Loucy (cell line): ENCODE data around the gene SERPINA12.
"Not testable (repeated sequence)": the region's sequence is repeated elsewhere in the genome, so short reads cannot be mapped to it uniquely, and the experiment has no call there.

Source experiments
- H2AFZ ChIP-seq: fragments of 200-600 bp; sonication (generic); 2 replicates; pipeline ENCODE4 v1.6.0; 2016; ENCODE audit warnings: antibody characterized with exemption, mild to moderate bottlenecking, low read length, moderate library complexity
- H3F3A ChIP-seq: fragments of 200-600 bp; 2 replicates; pipeline ENCODE4 v1.6.0; 2016; ENCODE audit warnings: antibody characterized with exemption, low read depth, mild to moderate bottlenecking
- H3K27me3 ChIP-seq: fragments of 200-600 bp; sonication (generic); 2 replicates; pipeline ENCODE4 v1.6.1; 2014; ENCODE audit warnings: low read length, mild to moderate bottlenecking; ENCODE audit not compliant: insufficient read depth, poor library complexity, severe bottlenecking
- H3K36me3 ChIP-seq: fragments of 200-600 bp; sonication (generic); 2 replicates; pipeline ENCODE4 v1.6.1; 2016; ENCODE audit warnings: low read length; ENCODE audit not compliant: insufficient read depth
- H3K4me1 ChIP-seq: fragments of 200-600 bp; sonication (generic); 2 replicates; pipeline ENCODE4 v1.5.1; 2014; ENCODE audit warnings: low read length, mild to moderate bottlenecking; ENCODE audit not compliant: insufficient read depth, poor library complexity, severe bottlenecking
- H3K4me2 ChIP-seq: fragments of 200-600 bp; sonication (generic); 2 replicates; pipeline ENCODE4 v1.6.0; 2014; ENCODE audit warnings: antibody characterized with exemption, low read length, low read depth, mild to moderate bottlenecking; ENCODE audit not compliant: poor library complexity, severe bottlenecking
- H3K4me3 ChIP-seq: fragments of 200-600 bp; sonication (generic); 2 replicates; pipeline ENCODE4 v1.5.1; 2014; ENCODE audit warnings: low read length, mild to moderate bottlenecking, mixed read lengths; ENCODE audit not compliant: poor library complexity, severe bottlenecking
- H3K79me2 ChIP-seq: fragments of 200-600 bp; sonication (generic); 2 replicates; pipeline ENCODE4 v1.6.1; 2014; ENCODE audit warnings: low read length; ENCODE audit not compliant: insufficient read depth
- H3K9ac ChIP-seq: fragments of 200-600 bp; sonication (generic); 2 replicates; pipeline ENCODE4 v1.6.0; 2014; ENCODE audit warnings: mild to moderate bottlenecking, low read depth, low read length, moderate library complexity; ENCODE audit not compliant: poor library complexity, severe bottlenecking
- H3K9me2 ChIP-seq: fragments of 200-600 bp; sonication (generic); replicated peaks from 2 replicates; pipeline ENCODE4 v1.6.1; 2016; ENCODE audit warnings: low read depth, low read length, mixed read lengths
- H3K9me3 ChIP-seq: fragments of 200-600 bp; sonication (generic); 2 replicates; pipeline ENCODE4 v1.6.1; 2014; ENCODE audit warnings: mild to moderate bottlenecking, antibody characterized with exemption, low read length, low read depth; ENCODE audit not compliant: insufficient read depth
- H4K20me1 ChIP-seq: fragments of 200-600 bp; sonication (generic); 2 replicates; pipeline ENCODE4 v1.6.0; 2014; ENCODE audit warnings: antibody characterized with exemption, low read length, mild to moderate bottlenecking; ENCODE audit not compliant: insufficient read depth, poor library complexity, severe bottlenecking
- CTCF ChIP-seq: fragments of 200-600 bp; sonication (generic); conservative IDR thresholded peaks from 2 replicates; pipeline ENCODE4 v1.5.1; 2014; ENCODE audit warnings: mild to moderate bottlenecking, antibody characterized with exemption, low read length
- EZH2phosphoT487 ChIP-seq: fragments of 200-600 bp; IDR thresholded peaks from 2 replicates; pipeline ENCODE4 v1.6.1; 2018; ENCODE audit warnings: antibody characterized with exemption, mild to moderate bottlenecking, moderate library complexity, borderline replicate concordance

The SERPINA12 gene

GRCh38 chr14:94483729-94484275, 25.5 kb downstream of the SERPINA12 start:
- Histone ChIP-seq H3K4me2 (no peak overlapping the region), H2AFZ (no peak overlapping the region), H3K27me3 (no peaks in the 10 kb centered on the region), H3K9ac (no peak overlapping the region), H3K79me2 (no peaks in the 10 kb centered on the region), H3K4me3 (no peak overlapping the region), H3K4me1 (no peaks in the 10 kb centered on the region), H3F3A (no peaks in the 10 kb centered on the region), H4K20me1 (no peaks in the 10 kb centered on the region), H3K9me3 (no peaks in the 10 kb centered on the region), H3K9me2 (no peaks in the 10 kb centered on the region), H3K36me3 (no peaks in the 10 kb centered on the region)
- TF ChIP-seq EZH2phosphoT487 (no peak), CTCF (no peak)

GRCh38 chr14:94483071-94483451, 26.2 kb downstream of the SERPINA12 start:
- no peaks in the 10 kb centered on the region for H3F3A ChIP-seq
- H2AFZ ChIP-seq, result no peak overlapping the region
- no peak overlapping the region for H3K4me2 ChIP-seq
- H3K36me3 ChIP-seq, result no peaks in the 10 kb centered on the region
- no peaks in the 10 kb centered on the region for H3K9me2 ChIP-seq
- H3K9me3 ChIP-seq, result no peaks in the 10 kb centered on the region
- no peaks in the 10 kb centered on the region for H4K20me1 ChIP-seq
- H3K4me3 ChIP-seq, result no peak overlapping the region
- no peak for TF ChIP-seq CTCF
- TF ChIP-seq EZH2phosphoT487, result no peak
- no peaks in the 10 kb centered on the region for H3K4me1 ChIP-seq
- no peak overlapping the region for H3K9ac ChIP-seq
- H3K27me3 ChIP-seq, result no peaks in the 10 kb centered on the region
- no peaks in the 10 kb centered on the region for H3K79me2 ChIP-seq

GRCh38 chr14:94482132-94483070, 26.9 kb downstream of the SERPINA12 start:
- not testable (repeated sequence) for H4K20me1 ChIP-seq, H3F3A ChIP-seq, H2AFZ ChIP-seq, H3K9me3 ChIP-seq, H3K9me2 ChIP-seq, H3K36me3 ChIP-seq, H3K4me2 ChIP-seq, H3K27me3 ChIP-seq, H3K79me2 ChIP-seq, H3K9ac ChIP-seq, H3K4me1 ChIP-seq, H3K4me3 ChIP-seq
